Right kidney (tissue), 9 donors: ENCODE data around the gene ODAM.
"Not testable (repeated sequence)": the region's sequence is repeated elsewhere in the genome, so short reads cannot be mapped to it uniquely, and the experiment has no call there.

Experiments
- DNase-seq: peaks from one replicate; pipeline ENCODE4 v3.0.0-alpha.2; 2016
- long read RNA-seq, 8 donors: transcript quantifications; one replicate each; lab custom pipeline, GENCODE V29; 2026

ODAM gene
- long read RNA-seq, donor 1 = 0 reads
- long read RNA-seq, donor 2 = 0 reads
- long read RNA-seq, donor 3 = 0 reads
- long read RNA-seq, donor 4 = 0 reads
- long read RNA-seq, donor 5 = 0 reads
- long read RNA-seq, donor 6 = 0 reads
- long read RNA-seq, donor 7 = 0 reads
- long read RNA-seq, donor 8 = 0 reads

GRCh38 chr4:70195425-70195824 is at the start of gene ODAM:
ODAM (plus strand) TSS chr4:70195725; CDS start chr4:70196544, 819 bp downstream.
- DNase-seq = no peak

- DNase-seq = no peak
These were observed 44.3 kb upstream of the ODAM start for GRCh38 chr4:70151271-70151670.

- no peak for DNase-seq
These were observed 43.4 kb upstream of the ODAM start for GRCh38 chr4:70152088-70152487.

GRCh38 chr4:70153937-70154336 is 41.6 kb upstream of the ODAM start, which contains the start of gene PRR27:
PRR27 (plus strand) TSS chr4:70154237; CDS start chr4:70154376, 139 bp downstream.
- DNase-seq = no peak

- DNase-seq = no peak
These were observed 36.9 kb upstream of the ODAM start for GRCh38 chr4:70158576-70158975.

GRCh38 chr4:70177090-70177489 is 18.4 kb upstream of the ODAM start:
- no peak for DNase-seq

- DNase-seq = no peak
These were observed 17.4 kb upstream of the ODAM start for GRCh38 chr4:70178075-70178660.

GRCh38 chr4:70179811-70180210 is 15.7 kb upstream of the ODAM start:
- no peak for DNase-seq

- no peak for DNase-seq
These were observed 13.7 kb upstream of the ODAM start for GRCh38 chr4:70181864-70182263.

- DNase-seq = no peak
These were observed 12.9 kb upstream of the ODAM start for GRCh38 chr4:70182517-70183167.

- DNase-seq = no peak
These were observed 12.2 kb upstream of the ODAM start for GRCh38 chr4:70183168-70183939.

- no peak for DNase-seq
These were observed 11.6 kb upstream of the ODAM start for GRCh38 chr4:70183940-70184246.

- DNase-seq = no peak
These were observed 8.3 kb upstream of the ODAM start for GRCh38 chr4:70187216-70187615.

- DNase-seq = no peak
These were observed 4.9 kb upstream of the ODAM start for GRCh38 chr4:70190579-70190978.

- DNase-seq = no peak
These were observed 3.9 kb upstream of the ODAM start for GRCh38 chr4:70191647-70192046.

- DNase-seq = no peak
These were observed 2.6 kb upstream of the ODAM start for GRCh38 chr4:70192895-70193294.

GRCh38 chr4:70196857-70197256 is 1.3 kb downstream of the ODAM start:
- no peak for DNase-seq

- DNase-seq = no peak
These were observed 2.3 kb downstream of the ODAM start for GRCh38 chr4:70197842-70198241.

- DNase-seq = no peak
These were observed 8.1 kb downstream of the ODAM start for GRCh38 chr4:70203601-70204000.

GRCh38 chr4:70212752-70213151 is 17.2 kb downstream of the ODAM start:
- not testable (repeated sequence) for DNase-seq

GRCh38 chr4:70216109-70216508 is 20.6 kb downstream of the ODAM start:
- not testable (repeated sequence) for DNase-seq

- DNase-seq = not testable (repeated sequence)
These were observed 21.0 kb downstream of the ODAM start for GRCh38 chr4:70216550-70216949.

GRCh38 chr4:70221389-70221788 is 25.9 kb downstream of the ODAM start:
- not testable (repeated sequence) for DNase-seq
